GM21786 (cell line): ENCODE results near the gene COX6B2.

Experiments used
- ATAC-seq: cut with Tn5 transposase; IDR thresholded peaks from one replicate; pipeline ENCODE4 v1.9.1; 2021; ENCODE audit not compliant: unreplicated experiment

Gene COX6B2

GRCh38 chr19:55383279-55384130 lies 29.0 kb upstream of the COX6B2 start:
- ATAC-seq: no peak

DNA sequence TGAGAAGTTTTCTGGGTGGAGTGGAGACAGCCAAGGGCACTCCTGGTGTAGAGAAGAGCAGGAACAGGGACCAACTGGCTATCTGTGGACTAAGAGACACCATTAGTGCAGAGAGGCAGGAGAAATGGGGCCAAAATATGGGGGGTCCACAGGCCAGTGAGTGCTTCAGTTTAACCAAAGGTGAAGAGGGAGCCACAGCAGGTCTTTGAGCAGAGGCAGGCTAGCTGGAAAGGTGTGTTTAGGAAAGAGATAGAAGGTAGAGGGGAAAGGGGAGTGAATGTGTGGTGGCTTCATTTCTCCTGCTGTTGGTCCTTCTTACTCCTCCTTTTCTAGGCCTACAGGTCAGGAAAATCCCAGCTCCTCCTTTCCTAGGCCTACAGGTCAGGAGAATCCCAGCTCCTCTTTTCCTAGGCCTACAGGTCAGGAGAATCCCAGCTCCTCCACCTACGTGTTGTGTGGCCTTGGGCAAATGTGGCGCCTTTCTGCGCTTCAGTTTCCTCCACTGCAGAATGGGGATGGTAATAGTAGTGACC lies 28.1 kb upstream of the COX6B2 start:
- ATAC-seq: no peak

DNA sequence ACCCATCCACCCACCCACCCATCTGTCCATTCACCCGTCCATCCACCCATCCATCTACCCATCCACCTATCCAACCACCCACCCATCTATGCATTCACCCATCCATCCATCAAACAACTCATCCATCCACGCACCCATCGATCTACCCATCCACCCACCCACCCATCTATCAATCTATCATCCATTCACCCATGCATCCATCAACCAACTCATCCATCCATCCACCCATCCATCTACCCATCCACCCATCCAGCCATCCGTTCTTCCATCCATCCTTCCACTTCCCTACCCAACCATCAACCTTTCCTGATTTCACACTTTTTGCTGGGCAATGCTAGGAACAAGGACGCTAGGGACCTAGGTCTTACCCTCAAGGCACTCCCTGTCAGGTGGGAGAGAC lies 27.5 kb upstream of the COX6B2 start:
- ATAC-seq: no peak

- ATAC-seq: no peak
These were observed 24.7 kb upstream of the COX6B2 start for GRCh38 chr19:55379174-55379573.

GRCh38 chr19:55377356-55378131 lies 23.0 kb upstream of the COX6B2 start:
- no peak for ATAC-seq

- no peak for ATAC-seq
These were observed 21.9 kb upstream of the COX6B2 start, which contains the start of gene TMEM190 for GRCh38 chr19:55376241-55376933. TMEM190 (plus strand) TSS chr19:55376826; CDS start chr19:55376854, 28 bp downstream.

DNA sequence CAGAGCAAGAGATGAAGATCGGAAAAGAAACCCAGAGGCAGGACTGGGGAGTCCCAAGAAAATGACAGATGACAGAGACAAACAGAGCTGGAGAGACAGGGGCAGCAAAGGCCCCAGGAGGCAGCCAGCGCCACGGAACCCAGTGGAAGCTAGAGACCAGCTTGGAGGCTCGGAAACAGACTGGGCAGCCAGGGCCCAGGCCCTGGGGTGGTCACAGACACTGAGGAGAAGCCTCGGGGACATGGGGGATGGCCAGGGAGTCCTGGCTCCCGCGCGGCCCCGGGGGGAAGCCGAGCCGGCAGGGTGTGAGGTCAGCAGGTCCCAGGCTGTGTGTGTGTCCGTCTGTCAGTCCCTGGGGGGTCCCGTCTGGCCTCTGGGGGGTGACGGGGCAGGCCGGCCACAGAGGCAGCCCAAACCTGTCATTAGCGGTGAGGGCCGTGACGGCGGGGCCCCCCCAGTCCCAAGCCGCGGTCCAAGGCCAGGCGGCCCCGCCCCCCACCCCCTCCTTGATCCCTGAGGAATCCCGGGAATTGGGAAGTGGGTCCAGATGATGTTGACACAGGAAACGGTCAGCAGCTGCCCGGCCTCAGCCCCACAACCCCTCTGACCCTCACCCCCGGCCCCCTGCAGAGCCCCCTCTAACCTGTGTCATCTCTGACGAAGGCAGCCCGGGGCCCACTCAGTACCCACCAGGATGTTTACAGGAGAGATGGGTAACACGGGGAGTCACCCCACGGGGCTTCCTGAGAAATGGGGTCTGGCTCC lies 19.7 kb upstream of the COX6B2 start:
- ATAC-seq: no peak

DNA sequence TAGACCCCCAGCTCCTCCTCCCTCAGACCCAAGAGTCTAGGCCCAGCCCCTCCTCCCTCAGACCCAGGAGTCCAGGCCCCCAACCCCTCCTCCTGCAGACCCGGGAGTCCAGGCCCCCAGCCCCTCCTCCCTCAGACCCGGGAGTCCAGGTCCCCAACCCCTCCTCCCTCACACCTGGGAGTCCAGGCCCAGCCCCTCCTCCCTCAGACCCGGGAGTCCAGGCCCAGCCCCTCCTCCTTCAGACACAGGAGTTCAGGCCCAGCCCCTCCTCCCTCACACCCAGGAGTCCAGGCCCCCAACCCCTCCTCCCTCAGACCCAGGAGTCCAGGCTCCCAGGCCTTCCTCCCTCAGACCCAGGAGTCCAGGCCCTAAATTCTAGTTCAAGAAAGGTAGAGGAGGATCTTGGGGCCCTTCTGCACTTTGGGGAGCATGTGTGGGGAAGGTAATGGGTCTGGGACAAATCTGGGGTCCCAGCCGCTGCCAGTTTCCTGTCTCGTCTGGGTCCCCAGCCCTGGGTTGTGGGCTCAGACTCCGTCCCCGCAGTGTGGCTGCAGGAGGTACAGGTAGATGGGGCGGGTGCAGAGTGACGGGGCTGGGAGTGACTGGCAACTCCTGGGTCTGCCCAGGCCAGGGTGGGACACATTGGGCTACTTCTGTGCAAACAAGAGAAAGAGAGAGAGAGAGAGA lies 18.9 kb upstream of the COX6B2 start:
- ATAC-seq: no peak

GRCh38 chr19:55372316-55373081 lies 18.0 kb upstream of the COX6B2 start:
- ATAC-seq: no peak

DNA sequence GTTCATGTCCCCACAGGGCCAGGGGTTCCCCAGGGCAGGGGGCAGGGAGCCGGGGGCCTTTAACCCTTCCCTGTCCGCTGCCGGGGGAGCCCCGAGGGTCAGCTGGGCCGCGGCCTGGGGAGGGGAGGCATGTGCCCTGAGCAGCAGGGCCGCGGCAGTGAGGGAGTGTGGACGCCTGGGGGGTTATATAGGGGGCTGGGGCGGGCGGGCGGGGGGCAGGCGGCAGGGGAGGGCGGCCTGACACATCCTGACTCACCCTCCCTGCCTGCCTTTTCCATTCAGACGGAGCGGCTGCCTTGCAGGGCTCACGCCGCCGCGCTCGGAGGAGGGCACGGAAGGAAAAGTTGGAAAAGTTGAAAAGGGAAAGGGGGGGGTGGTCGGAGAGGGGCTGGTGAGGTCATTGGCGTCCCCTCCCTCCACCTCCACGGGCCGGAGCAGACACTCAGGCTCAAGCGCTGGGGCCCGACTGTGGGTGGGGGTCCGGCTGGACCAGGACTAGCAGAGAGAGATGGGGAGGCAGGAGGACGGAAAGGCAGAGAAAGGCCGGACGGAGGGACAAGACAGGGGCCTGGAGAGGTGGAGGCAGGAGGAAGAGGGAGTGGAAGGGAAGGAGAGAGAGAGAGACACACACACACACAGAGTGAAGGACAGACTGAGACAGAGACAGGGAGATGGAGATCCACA lies 15.9 kb upstream of the COX6B2 start, which contains the start of gene IL11:
TSS of gene IL11 (minus strand) at position 159 of the 684 bp plus-strand sequence. CDS start at position 6, 153 bp downstream.
- ATAC-seq: no peak

DNA sequence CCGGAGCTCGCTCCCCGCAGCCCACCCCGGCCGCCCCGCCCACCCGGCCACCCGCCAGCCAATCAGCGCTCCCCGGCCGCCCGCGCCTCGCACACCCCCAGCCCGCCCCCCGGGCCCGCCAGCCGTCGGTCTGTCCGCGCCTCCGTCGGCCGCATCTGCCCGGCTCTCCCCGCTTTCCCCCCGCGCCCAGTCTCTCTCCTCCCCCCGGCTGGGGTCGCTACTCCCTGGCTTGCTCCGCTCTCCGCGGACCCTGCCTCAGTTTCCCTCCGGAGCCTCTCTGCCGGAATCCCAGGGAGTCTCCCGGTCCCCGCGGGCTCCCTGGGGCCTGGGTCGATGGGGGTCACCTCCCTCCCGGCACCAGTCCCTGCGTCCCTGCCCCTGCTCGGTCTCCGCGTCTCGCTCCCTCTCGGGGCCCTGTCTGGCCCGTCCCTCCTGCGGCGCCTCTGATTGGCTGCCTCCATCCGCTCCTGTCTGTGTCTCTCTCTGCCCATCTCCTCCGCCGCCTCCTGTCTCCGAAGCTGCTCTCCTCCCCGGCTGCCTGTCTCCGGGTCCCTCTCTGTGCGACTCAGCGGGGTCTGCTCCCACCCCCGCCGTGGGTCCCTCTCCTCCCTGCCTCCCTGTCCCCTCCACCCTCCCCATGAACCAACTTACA lies 15.3 kb upstream of the COX6B2 start:
- ATAC-seq: no peak

DNA sequence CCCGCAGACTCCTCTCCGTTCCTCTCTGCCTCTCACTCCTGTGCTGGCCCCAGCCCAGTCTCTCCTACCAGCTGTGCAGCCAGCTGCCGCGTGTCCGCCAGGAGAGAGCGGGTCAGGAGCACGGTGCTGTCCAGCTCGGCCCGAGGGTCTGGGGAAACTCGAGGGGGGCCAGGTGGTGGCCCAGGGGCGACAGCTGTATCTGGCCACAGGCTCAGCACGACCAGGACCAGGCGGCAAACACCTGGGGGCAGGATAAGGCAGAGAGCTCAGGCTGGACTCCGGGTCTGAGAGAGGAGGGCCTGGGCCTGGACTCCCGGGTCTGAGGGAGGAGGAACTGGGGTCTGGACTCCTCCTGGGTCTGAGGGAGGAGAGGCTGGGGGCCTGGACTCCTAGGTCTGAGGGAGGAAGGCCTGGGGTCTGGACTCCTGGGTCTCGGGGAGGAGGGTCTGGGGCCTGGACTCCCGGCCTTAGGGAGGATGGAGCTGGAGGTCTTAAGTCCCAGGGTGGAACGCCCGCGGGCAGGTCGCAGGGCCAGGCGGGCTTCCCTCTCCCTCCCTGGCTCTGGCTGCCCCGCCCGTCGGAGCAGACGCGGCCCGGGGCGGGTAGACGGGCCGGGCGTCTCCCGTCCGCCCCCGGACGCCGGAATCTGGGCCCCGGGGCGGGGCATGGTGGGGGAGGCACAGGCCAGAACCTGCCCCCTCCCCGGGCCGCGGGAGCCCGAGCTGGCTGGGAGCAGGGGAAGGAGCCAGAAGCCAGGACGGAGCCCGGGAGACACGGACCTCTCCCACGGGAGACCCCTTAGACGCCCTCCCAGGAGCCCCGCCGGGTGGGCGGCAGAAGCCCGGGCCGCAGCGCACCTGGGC lies 14.4 kb upstream of the COX6B2 start:
- ATAC-seq: no peak

GRCh38 chr19:55368106-55368505 lies 13.6 kb upstream of the COX6B2 start:
- ATAC-seq: no peak

GRCh38 chr19:55366790-55367189 lies 12.3 kb upstream of the COX6B2 start:
- ATAC-seq: no peak

GRCh38 chr19:55365964-55366363 lies 11.4 kb upstream of the COX6B2 start:
- no peak for ATAC-seq

GRCh38 chr19:55365245-55365644 lies 10.7 kb upstream of the COX6B2 start:
- no peak for ATAC-seq
